Measurements from ENCODE around the gene ALDH1L2. TPM values are rescaled to one million over a fixed set of nuclear protein-coding genes. Genes with fewer than 3 reads are reported as not detected.

Gene ALDH1L2
- total and polyA plus RNA-seq, 9 of the 15 experiments (the other 6 are each of a cell fraction or from before 2014, with no cell fraction given), result 1.1 to 9.9 (median 3.8) TPM

- no peak for TF ChIP-seq HOMEZ (CRISPR knock-in tag; IDR thresholded peaks at IDR 0.05)
- TF ChIP-seq E4F1 (CRISPR knock-in tag; IDR thresholded peaks at IDR 0.05; ENCODE audit: borderline replicate concordance), result no peak
- no peak for TF ChIP-seq TSHZ1 (CRISPR knock-in tag; IDR thresholded peaks at IDR 0.05)
- TF ChIP-seq MEF2A (IDR thresholded peaks at IDR 0.05; ENCODE audit: control insufficient read depth, low read depth, low read length), result no peak
- no peak for TF ChIP-seq PTTG1 (tag; IDR thresholded peaks at IDR 0.05; ENCODE audit: low read depth)
- TF ChIP-seq ELF4 (CRISPR knock-in tag; IDR thresholded peaks at IDR 0.05), result 0 out of 2 replicates have a peak, but pooled peaks have one; percentile 47
- TF ChIP-seq TBL1XR1 (IDR thresholded peaks at IDR 0.05; ENCODE audit: low read length in 2 of 2), result no peak
- no peak for TF ChIP-seq ZNF184 (CRISPR knock-in tag; IDR thresholded peaks at IDR 0.05)
- TF ChIP-seq PBX2 (CRISPR knock-in tag; IDR thresholded peaks at IDR 0.05; ENCODE audit: low read depth), result no peak
- no peak for TF ChIP-seq PBX2 (tag; conservative IDR thresholded peaks at IDR 0.05; ENCODE audit: low read depth)
- no peak for TF ChIP-seq CTCF (IDR thresholded peaks at IDR 0.05 in 2 of 3, conservative IDR thresholded peaks at IDR 0.05 in 1 of 3; ENCODE audit: insufficient read depth in 2 of 3, low read depth in 1 of 3, low read length in 3 of 3)
- no peak for TF ChIP-seq PPARD (CRISPR knock-in tag; IDR thresholded peaks at IDR 0.05)
Measured at GRCh38 chr12:104986022-104986941, 98.0 kb downstream of the ALDH1L2 start, which contains the start of gene NOPCHAP1 (continued).

All from K562 (cell line).